GM21528 (cell line): ENCODE measurements around the gene TGM1.
A peak's percentile ranks its signal among the peaks of the same experiment; 100 is the strongest.

Experiments used
- ATAC-seq: cut with Tn5 transposase; IDR thresholded peaks from one replicate; pipeline ENCODE4 v1.9.1; 2021; ENCODE audit warnings: mild to moderate bottlenecking, moderate library complexity; ENCODE audit not compliant: unreplicated experiment, low FRiP score

Gene TGM1

GRCh38 chr14:24293525-24293924 is 30.5 kb upstream of the TGM1 start:
- ATAC-seq: no peak

GRCh38 chr14:24292118-24292807 is 29.3 kb upstream of the TGM1 start:
- no peak for ATAC-seq

- no peak for ATAC-seq
Observed at GRCh38 chr14:24291446-24292117, 28.6 kb upstream of the TGM1 start.

- no peak for ATAC-seq
Observed at GRCh38 chr14:24290746-24291145, 27.8 kb upstream of the TGM1 start.

- ATAC-seq: no peak
Observed at GRCh38 chr14:24289649-24290280, 26.8 kb upstream of the TGM1 start.

GRCh38 chr14:24286996-24287395 is 24.0 kb upstream of the TGM1 start:
- no peak for ATAC-seq

GRCh38 chr14:24285351-24285750 is 22.4 kb upstream of the TGM1 start:
- ATAC-seq: no peak

- ATAC-seq: no peak
Observed at GRCh38 chr14:24284501-24285035, 21.6 kb upstream of the TGM1 start.

- ATAC-seq: no peak
Observed at GRCh38 chr14:24283796-24284460, 21.0 kb upstream of the TGM1 start.

- no peak for ATAC-seq
Observed at GRCh38 chr14:24282736-24283135, 19.8 kb upstream of the TGM1 start.

GRCh38 chr14:24281636-24282035 is 18.7 kb upstream of the TGM1 start:
- no peak for ATAC-seq

- ATAC-seq: no peak
Observed at GRCh38 chr14:24280797-24281460, 18.0 kb upstream of the TGM1 start.

GRCh38 chr14:24279301-24280186 is 16.6 kb upstream of the TGM1 start:
- peak; percentile 49 for ATAC-seq

- no peak for ATAC-seq
Observed at GRCh38 chr14:24278424-24278823, 15.4 kb upstream of the TGM1 start.

GRCh38 chr14:24277606-24278321 is 14.8 kb upstream of the TGM1 start:
- ATAC-seq: no peak

GRCh38 chr14:24277071-24277470 is 14.1 kb upstream of the TGM1 start:
- no peak for ATAC-seq

GRCh38 chr14:24274101-24274543 is 11.1 kb upstream of the TGM1 start:
- ATAC-seq: peak; percentile 40

- ATAC-seq: no peak
Observed at GRCh38 chr14:24273422-24273998, 10.5 kb upstream of the TGM1 start.
